Activated T-cell treated with anti-CD3 and anti-CD28 coated beads, Interleukin-2, amount 50 U/mL, for 48 hours (primary cell): ENCODE data around the gene CD160.
A peak's percentile ranks its signal among the peaks of the same experiment; 100 is the strongest.
"Not testable (repeated sequence)": the region's sequence is repeated elsewhere in the genome, so short reads cannot be mapped to it uniquely, and the experiment has no call there.

ENCODE experiments used
- DNase-seq, 2 experiments: peaks; one replicate each; pipeline ENCODE4 v3.0.0-alpha.2; 2020

CD160 gene

GRCh38 chr1:145710291-145711027 lies 8.8 kb upstream of the CD160 start:
- no peak for DNase-seq

GRCh38 chr1:145711213-145711651 lies 8.1 kb upstream of the CD160 start:
- DNase-seq, result no peak

- no peak for DNase-seq
Observed at GRCh38 chr1:145714524-145715111, 4.7 kb upstream of the CD160 start.

- no peak for DNase-seq
Observed at GRCh38 chr1:145716641-145717345, 2.5 kb upstream of the CD160 start.

GRCh38 chr1:145717833-145718232 lies 1.5 kb upstream of the CD160 start:
- no peak for DNase-seq

- not testable (repeated sequence) for DNase-seq
Observed at GRCh38 chr1:145718465-145718864, 834 bp upstream of the CD160 start.

- DNase-seq, result peak in 1 of 2 experiments; percentile 20
Observed at GRCh38 chr1:145720556-145720877, 1.2 kb downstream of the CD160 start.

- DNase-seq, result peak; percentile 85 to 86
Observed at GRCh38 chr1:145720878-145721671, 1.8 kb downstream of the CD160 start.

- not testable (repeated sequence) for DNase-seq
Observed at GRCh38 chr1:145726193-145726592, 6.9 kb downstream of the CD160 start.

- DNase-seq, result no peak
Observed at GRCh38 chr1:145729196-145729595, 9.9 kb downstream of the CD160 start.

- no peak for DNase-seq
Observed at GRCh38 chr1:145729666-145730436, 10.6 kb downstream of the CD160 start.

- no peak for DNase-seq
Observed at GRCh38 chr1:145730467-145730866, 11.2 kb downstream of the CD160 start.

GRCh38 chr1:145730900-145731299 lies 11.6 kb downstream of the CD160 start:
- no peak for DNase-seq

- DNase-seq, result no peak
Observed at GRCh38 chr1:145736191-145736590, 16.9 kb downstream of the CD160 start.

- DNase-seq, result no peak
Observed at GRCh38 chr1:145740269-145740668, 21.0 kb downstream of the CD160 start.

- no peak for DNase-seq
Observed at GRCh38 chr1:145747398-145748247, 28.3 kb downstream of the CD160 start.

- no peak for DNase-seq
Observed at GRCh38 chr1:145750426-145750825, 31.1 kb downstream of the CD160 start.

GRCh38 chr1:145751491-145752037 lies 32.3 kb downstream of the CD160 start:
- DNase-seq, result no peak

- no peak for DNase-seq
Observed at GRCh38 chr1:145757420-145757819, 38.1 kb downstream of the CD160 start.

GRCh38 chr1:145758116-145758515 lies 38.8 kb downstream of the CD160 start:
- no peak for DNase-seq

GRCh38 chr1:145758575-145758974 lies 39.3 kb downstream of the CD160 start:
- DNase-seq, result no peak
